Measurements from ENCODE around the gene MTRR.

The MTRR gene

GRCh38 chr5:7878381-7878873 lies 9.5 kb downstream of the MTRR start:
- Histone ChIP-seq H2AFZ (ENCODE audit: low read depth, low read length) (no peak overlapping the region), H3K9ac (ENCODE audit: low read depth, low read length) (no peak overlapping the region), H3K36me3 (ENCODE audit: insufficient read depth, low read length) (peaks cover 89% of the 10 kb centered on the region), H4K20me1 (ENCODE audit: insufficient read depth, low read length) (peaks cover 37% of the 10 kb centered on the region; the same call in 1 of the 2 replicates), H3K4me2 (ENCODE audit: insufficient read depth, low read length) (no peak overlapping the region), H3K27me3 (ENCODE audit: insufficient read depth, low read length, poor library complexity) (no peaks in the 10 kb centered on the region), H3K4me3 (ENCODE audit: low read depth in 1 of 2, low read length in 2 of 2) (no peak overlapping the region), H3K79me2 (ENCODE audit: insufficient read depth, low read length) (peaks cover 56% of the 10 kb centered on the region), H3K4me1 (ENCODE audit: insufficient read depth, low read length) (no peaks in the 10 kb centered on the region), H3K9me3 (ENCODE audit: insufficient read depth, low read length, severe bottlenecking) (no peaks in the 10 kb centered on the region), H3K27ac (ENCODE audit: low read length) (no peak overlapping the region)
- TF ChIP-seq CTCF (IDR thresholded peaks at IDR 0.05; ENCODE audit: borderline replicate concordance, extremely low read depth, low read length, poor library complexity, severe bottlenecking) (no peak), EZH2 (IDR thresholded peaks at IDR 0.05; ENCODE audit: borderline replicate concordance, low read depth, low read length, severe bottlenecking) (no peak)
- ATAC-seq (ENCODE audit: insufficient read depth, low read depth) = no peak
- no peak for DNase-seq

DNA sequence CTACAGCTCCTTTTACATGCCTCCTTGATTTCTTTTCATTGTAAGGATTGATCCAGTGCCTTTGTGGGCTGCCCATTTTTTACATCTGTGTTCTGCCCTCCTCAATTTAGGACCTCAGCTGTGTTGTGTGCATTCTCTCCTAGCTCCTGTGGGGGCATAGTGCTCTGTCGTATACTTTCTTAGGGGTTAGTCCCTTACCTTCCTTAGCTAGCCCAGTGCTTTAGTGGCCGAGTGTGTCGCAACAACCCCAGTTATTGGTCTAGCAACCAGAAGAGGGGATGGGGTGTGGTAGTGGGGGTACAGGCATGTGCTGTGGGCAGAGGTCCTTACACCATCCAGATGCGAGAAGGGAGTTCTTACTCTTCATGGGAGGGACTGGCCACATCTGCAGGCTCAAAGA lies 12.1 kb downstream of the MTRR start:
- Histone ChIP-seq H3K4me3 (ENCODE audit: low read depth in 1 of 2, low read length in 2 of 2) (no peak overlapping the region), H3K4me1 (ENCODE audit: insufficient read depth, low read length) (no peaks in the 10 kb centered on the region), H3K79me2 (ENCODE audit: insufficient read depth, low read length) (peaks cover 31% of the 10 kb centered on the region), H3K27ac (ENCODE audit: low read length) (no peak overlapping the region), H3K36me3 (ENCODE audit: insufficient read depth, low read length) (peaks cover 92% of the 10 kb centered on the region), H3K4me2 (ENCODE audit: insufficient read depth, low read length) (no peak overlapping the region), H3K9me3 (ENCODE audit: insufficient read depth, low read length, severe bottlenecking) (no peaks in the 10 kb centered on the region), H3K27me3 (ENCODE audit: insufficient read depth, low read length, poor library complexity) (no peaks in the 10 kb centered on the region), H3K9ac (ENCODE audit: low read depth, low read length) (no peak overlapping the region), H2AFZ (ENCODE audit: low read depth, low read length) (no peak overlapping the region), H4K20me1 (ENCODE audit: insufficient read depth, low read length) (peaks cover 30% of the 10 kb centered on the region; the same call in 1 of the 2 replicates)
- TF ChIP-seq CTCF (IDR thresholded peaks at IDR 0.05; ENCODE audit: borderline replicate concordance, extremely low read depth, low read length, poor library complexity, severe bottlenecking) = no peak
- no peak; the same call in 2 of the 3 replicates for ATAC-seq (ENCODE audit: insufficient read depth, low read depth)
- no peak for DNase-seq

DNA sequence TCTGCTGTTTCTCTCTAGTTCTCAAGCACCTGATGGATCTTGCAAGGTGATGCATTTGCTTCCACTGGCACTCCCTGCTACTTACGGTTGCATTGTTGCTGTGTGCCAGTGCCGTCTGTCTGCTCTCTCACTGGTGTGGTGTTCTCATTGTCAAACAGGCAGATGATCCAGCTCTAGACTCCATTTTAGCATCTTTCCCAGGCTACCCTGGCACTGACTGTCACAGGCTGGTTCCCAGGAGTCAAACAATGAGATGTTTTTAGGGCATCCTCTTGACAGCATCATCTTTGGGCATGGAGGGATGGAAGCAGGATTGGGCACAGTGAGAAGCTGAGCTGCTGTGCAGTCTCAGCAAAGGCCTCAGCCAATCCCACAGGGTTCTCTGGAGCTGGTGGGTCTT lies 12.9 kb downstream of the MTRR start:
- Histone ChIP-seq H3K9me3 (ENCODE audit: insufficient read depth, low read length, severe bottlenecking) (no peaks in the 10 kb centered on the region), H3K9ac (ENCODE audit: low read depth, low read length) (no peak overlapping the region), H3K27me3 (ENCODE audit: insufficient read depth, low read length, poor library complexity) (no peaks in the 10 kb centered on the region), H3K79me2 (ENCODE audit: insufficient read depth, low read length) (peaks cover 24% of the 10 kb centered on the region), H4K20me1 (ENCODE audit: insufficient read depth, low read length) (peaks cover 25% of the 10 kb centered on the region; the same call in 1 of the 2 replicates), H3K4me1 (ENCODE audit: insufficient read depth, low read length) (no peaks in the 10 kb centered on the region), H3K36me3 (ENCODE audit: insufficient read depth, low read length) (peaks cover 91% of the 10 kb centered on the region), H2AFZ (ENCODE audit: low read depth, low read length) (no peak overlapping the region), H3K27ac (ENCODE audit: low read length) (no peak overlapping the region), H3K4me2 (ENCODE audit: insufficient read depth, low read length) (no peak overlapping the region), H3K4me3 (ENCODE audit: low read depth in 1 of 2, low read length in 2 of 2) (no peak overlapping the region)
- no peak for ATAC-seq (ENCODE audit: insufficient read depth, low read depth)
- no peak for DNase-seq
- no peak for TF ChIP-seq CTCF (IDR thresholded peaks at IDR 0.05; ENCODE audit: borderline replicate concordance, extremely low read depth, low read length, poor library complexity, severe bottlenecking)
- no peak for TF ChIP-seq EZH2 (IDR thresholded peaks at IDR 0.05; ENCODE audit: borderline replicate concordance, low read depth, low read length, severe bottlenecking)

DNA sequence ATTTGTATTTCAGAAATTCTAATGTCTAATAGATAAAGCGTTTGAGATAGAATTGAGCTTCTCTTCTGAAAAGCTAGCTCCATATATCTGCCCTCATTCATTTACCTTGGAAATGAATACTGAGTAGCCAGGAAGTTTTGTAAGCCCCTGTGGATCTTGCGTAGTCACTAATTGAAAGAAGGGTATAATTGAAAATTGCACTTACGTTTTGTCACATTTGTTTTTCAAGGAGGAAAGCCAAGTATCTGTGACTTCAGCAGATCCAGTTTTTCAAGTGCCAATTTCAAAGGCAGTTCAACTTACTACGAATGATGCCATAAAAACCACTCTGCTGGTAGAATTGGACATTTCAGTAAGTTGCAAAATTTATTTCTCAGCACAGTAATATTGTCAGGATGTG lies 14.0 kb downstream of the MTRR start:
- H3K36me3 ChIP-seq (ENCODE audit: insufficient read depth, low read length) = peaks cover 90% of the 10 kb centered on the region
- no peak for ATAC-seq (ENCODE audit: insufficient read depth, low read depth)
- H3K9ac ChIP-seq (ENCODE audit: low read depth, low read length) = no peak overlapping the region
- no peak overlapping the region for H3K27ac ChIP-seq (ENCODE audit: low read length)
- H3K4me1 ChIP-seq (ENCODE audit: insufficient read depth, low read length) = no peaks in the 10 kb centered on the region
- no peak overlapping the region for H2AFZ ChIP-seq (ENCODE audit: low read depth, low read length)
- H3K79me2 ChIP-seq (ENCODE audit: insufficient read depth, low read length) = peaks cover 20% of the 10 kb centered on the region
- DNase-seq = no peak
- no peak for TF ChIP-seq CTCF (IDR thresholded peaks at IDR 0.05; ENCODE audit: borderline replicate concordance, extremely low read depth, low read length, poor library complexity, severe bottlenecking)
- TF ChIP-seq EZH2 (IDR thresholded peaks at IDR 0.05; ENCODE audit: borderline replicate concordance, low read depth, low read length, severe bottlenecking) = no peak
- H3K4me3 ChIP-seq (ENCODE audit: low read depth in 1 of 2, low read length in 2 of 2) = no peak overlapping the region
- H3K27me3 ChIP-seq (ENCODE audit: insufficient read depth, low read length, poor library complexity) = no peaks in the 10 kb centered on the region
- no peak overlapping the region for H3K4me2 ChIP-seq (ENCODE audit: insufficient read depth, low read length)
- peaks cover 25% of the 10 kb centered on the region; the same call in 1 of the 2 replicates for H4K20me1 ChIP-seq (ENCODE audit: insufficient read depth, low read length)
- no peaks in the 10 kb centered on the region for H3K9me3 ChIP-seq (ENCODE audit: insufficient read depth, low read length, severe bottlenecking)

Measured in DND-41 (cell line).